GM10847 (cell line): ENCODE data around the gene INPP5D.

Experiments used
- POLR2A ChIP-seq: IDR thresholded peaks from 2 replicates; pipeline ENCODE4 v1.6.1; 2011; ENCODE audit not compliant: insufficient read length; ENCODE audit errors: extremely low read depth

INPP5D gene

DNA sequence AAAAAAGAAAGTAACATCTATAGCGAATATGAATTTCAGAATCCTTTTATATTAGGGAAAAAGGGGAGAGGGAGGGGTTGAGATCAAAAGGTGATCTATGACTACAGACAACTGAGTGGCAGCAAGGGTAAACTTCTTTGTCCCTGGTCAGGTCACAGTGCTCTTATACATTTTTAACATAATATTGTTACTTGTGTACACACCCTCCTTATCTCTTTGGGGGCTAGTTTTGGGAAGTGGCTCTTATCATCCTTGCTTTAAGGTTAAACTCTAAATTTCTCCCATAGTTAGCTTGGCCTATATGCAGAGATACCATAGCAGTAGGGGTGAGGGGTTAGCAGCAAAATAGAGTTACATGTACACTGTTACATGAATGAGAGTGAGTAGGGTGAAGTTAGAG is 159.7 kb downstream of the INPP5D start:
- no peak for TF ChIP-seq POLR2A

DNA sequence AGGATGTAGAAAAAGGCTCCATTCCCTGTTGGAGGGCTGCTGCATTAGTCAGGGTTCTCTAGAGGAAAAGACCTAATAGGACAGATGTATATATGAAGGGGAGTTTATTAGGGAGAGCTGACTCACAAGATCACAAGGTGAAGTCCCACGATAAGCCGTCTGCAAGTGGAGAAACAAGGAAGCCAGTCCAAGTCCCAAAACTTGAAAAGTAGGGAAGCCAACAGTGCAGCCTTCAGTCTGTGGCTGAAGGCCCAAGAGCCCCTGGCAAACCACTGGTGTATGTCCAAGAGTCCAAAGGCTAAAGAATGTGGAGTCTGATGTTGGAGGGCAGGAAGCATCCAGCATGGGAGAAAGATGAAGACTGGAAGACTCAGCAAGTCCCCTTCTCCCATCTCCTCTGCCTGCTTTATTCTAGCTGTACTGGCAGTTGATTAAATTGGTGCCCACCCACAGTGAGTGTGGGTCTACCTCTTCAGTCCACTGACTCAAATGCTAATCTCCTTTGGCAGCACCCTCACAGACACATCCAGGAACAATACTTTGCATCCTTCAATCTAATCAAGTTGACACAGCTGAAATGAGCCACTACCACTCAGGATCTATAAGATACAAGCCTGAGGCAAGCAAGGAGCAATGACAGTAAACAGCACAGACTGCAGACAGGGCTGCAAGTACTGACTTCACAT is 161.4 kb downstream of the INPP5D start:
- no peak for TF ChIP-seq POLR2A

DNA sequence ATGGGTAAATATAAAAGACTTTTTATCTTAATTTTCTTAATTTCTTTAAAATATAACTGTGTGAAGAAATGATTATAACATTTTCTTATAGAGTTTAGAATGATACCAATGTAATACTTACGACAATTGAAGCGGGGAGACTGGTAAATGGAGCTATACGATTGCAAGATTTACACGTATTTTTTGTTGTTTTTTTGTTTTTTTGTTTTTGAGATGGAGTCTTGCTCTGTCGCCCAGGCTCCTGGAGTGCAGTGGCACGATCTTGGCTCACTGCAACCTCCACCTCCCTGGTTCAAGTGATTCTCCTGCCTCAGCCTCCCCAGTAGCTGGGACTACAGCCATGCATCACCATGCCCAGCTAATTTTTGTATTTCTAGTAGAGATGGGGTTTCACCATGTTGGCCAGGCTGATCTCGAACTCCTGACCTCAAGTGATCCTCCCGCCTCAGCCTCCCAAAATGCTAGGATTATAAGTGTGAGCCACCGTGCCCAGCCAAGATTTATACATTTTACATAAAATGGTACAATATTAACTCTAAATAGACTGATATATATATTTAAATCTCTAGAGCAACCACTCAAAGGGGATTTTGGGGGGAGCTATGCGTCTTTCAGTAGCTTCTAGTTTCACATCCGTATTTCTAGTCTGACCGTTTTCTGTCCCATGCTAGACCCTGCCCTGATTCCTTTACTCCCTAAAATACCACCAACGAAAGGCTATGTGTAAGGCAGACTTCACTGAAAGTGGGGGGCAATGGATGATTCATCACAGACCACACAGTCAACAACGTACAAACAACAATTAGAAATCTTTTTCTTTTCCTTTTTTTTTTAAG is 163.1 kb downstream of the INPP5D start:
- TF ChIP-seq POLR2A = no peak

DNA sequence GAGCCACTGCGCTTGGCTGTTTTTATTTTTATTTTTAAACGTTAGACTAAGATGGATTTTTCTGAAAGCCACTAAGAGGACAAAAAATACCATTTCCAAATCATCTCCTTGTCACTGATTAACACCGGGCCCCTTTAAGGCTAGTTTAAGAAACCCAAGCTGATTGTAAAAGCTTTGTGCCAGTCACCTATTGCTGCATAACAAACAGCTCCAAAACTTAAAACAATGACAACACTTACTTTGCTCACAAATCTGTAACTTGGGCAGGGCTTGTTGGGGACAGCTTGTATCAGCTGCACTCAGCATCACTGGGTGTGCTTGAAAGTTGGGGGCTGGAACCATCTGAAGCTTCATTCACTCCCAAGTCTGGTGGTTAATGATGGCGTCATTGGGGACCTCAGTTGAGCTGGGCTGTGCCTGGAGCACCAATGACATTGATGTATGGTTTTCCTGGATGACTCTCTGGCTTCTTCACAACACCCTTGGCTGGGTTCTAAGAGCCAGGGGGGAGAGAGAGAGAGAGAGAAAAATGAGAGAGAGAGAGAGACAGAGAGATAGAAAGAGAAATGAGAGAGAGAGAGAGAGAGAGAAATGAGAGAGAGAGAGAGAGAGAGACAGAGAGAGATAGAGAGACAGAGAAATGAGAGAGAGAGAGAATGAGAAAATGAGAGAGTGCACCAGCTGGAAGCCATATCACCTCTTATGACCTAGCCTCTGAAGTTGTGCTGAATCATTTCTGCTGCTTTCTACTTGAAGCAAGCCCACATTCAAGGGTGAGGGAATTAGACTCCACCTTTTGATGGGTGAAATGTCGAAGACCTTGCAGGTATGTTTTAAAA is 165.3 kb downstream of the INPP5D start:
- no peak for TF ChIP-seq POLR2A

DNA sequence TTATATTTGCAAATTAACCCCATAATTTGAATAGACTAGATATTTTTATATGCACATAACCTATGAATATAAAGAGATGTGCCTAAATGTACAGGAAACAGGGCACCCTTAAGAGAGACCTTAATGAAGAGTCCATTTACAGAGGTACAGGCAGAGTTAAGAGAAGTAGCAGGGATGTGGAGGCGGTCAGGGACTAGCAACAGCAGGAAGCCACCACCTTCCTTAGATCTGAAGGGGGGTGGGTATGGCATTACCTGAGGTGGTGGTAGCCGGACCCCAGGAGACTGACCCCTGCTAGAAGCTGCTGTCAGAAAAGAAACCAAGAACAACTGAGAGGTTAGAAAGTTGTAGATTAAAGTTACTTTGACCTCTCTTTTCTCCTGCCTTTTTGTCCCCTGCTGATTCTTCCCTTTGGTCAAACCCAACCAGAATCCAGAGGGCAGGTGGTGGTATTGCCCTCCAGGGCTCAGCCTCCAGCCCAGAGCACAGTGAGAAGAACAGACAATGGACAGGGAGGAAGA is 166.4 kb downstream of the INPP5D start:
- no peak for TF ChIP-seq POLR2A

DNA sequence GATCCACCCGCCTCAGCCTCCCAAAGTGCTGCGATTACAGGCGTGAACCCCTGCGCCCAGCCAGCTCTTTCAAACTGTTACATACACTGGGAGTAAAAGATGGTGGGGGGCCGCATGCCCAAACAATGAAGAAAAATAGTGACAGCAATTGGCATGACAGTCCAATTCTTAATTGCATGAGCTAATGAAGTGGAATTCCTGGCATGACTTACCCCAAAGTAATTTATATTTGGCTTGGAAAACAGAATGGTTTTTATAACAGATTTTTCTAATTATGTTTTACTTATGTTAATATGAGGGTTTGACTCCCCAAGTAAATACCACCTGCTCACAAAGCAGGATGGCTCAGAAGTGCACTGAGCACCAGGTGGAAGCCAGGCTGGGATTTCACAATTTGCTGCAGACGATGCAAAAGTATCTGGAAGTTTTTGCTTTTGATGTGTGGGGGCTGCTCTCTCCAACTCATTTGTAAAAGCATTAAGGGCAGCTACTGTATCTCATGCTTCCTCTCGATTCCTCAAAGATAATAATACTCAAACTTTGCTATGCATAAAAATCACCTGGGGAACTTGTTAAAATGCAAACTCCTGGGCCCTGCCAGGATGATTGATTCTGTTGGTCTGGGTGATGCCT is 167.3 kb downstream of the INPP5D start:
- TF ChIP-seq POLR2A = no peak

DNA sequence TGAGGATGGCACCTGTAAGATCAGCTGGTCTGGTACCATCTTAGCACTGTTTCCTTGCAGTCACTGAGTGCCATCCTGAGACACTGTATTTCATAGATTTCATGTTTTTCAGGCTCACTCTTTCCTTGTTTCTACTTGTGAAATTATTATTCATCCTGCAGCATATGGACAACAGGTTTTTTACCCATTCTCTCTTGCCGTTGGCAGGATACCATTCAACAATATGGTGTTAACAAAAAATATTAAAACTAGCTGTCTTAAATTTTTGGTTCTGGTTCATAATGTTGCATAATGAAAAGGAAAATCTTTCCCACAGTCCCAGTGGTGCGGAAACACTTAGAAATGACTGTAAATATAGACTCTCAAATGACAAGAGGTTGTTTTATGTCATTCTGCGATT is 168.2 kb downstream of the INPP5D start:
- no peak for TF ChIP-seq POLR2A

DNA sequence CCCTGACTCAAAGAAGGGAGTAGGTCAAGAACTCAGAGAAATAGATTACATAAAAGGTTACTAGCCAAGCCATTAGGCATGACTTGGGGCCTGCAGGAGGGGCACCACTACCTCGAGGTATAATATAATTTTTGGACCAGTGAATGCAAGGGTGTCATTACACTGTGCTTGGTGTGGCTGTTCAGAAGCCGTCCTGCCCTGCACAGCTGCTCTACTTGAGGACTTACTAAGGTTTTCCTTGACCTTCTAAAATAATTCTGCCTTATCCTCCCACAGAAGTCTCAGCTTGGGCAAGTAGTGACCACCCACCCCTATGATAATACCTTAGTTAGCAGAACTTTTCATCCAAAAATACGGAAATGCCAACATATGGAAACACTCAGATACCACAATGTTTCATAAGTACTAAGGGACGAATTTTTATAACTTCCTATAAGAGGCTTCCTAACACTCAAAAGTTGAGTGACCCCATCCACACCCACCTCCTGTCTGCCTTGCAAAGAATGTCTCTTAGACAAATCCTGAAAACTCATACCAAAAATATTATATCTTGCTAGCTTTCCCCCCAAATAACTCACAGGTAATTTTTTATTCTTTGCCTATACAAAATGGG is 173.6 kb downstream of the INPP5D start:
- TF ChIP-seq POLR2A = no peak

DNA sequence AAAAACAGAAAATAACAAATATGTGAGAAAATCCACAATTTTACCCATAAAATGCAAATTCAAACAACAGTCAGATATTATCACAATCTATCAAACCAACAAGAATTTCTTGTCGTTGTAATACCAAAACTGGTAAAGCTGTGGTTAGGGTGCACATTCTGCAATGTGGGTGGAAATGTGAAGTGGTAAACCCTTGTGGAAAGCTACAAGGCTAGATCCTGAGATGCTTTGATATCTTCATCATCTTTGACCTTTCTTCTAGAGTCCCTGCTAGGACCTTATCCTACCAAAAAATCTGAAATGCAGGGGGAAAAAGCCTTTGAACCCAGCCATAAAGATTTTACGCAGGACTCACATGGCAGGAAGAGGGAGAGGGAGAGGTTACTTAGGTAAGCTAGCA is 174.1 kb downstream of the INPP5D start:
- no peak for TF ChIP-seq POLR2A

DNA sequence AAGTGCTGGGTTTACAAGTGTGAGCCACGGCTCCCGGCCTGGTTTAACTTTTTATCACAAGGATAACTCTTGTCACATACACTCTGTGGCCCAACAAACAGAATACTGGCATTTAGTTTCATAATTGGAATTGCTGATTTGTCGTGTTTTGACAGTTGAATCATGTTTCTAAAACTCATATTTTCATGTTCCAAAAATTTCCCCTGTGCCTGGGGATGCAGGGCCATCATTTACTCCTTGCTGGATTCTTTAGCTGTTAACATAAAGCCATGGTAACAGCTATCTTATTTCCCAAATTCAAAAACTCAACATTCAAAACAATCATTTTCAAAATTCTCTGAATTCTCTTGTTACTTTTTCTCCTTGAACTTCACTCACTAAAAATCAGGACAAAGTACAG is 174.9 kb downstream of the INPP5D start:
- no peak for TF ChIP-seq POLR2A

DNA sequence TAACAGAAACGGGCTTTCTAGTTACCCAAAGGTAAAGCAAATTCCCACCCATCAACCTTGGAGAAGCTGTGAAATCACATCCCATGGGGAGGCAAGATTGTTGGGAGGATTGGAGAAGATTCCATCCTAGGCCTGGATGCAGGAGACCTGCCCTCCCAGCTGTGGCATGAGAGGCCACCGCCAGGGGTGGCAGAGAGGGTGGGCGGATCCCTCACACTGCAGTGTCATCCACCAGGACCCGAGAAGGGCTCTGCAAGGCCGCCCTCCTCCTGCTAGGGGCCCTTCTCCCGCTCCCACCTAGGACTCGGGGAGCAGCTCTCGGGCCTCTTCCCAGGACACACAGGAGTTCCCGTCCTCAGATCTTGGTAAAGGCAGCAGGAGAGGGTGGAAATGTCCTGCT is 175.8 kb downstream of the INPP5D start:
- TF ChIP-seq POLR2A = no peak

DNA sequence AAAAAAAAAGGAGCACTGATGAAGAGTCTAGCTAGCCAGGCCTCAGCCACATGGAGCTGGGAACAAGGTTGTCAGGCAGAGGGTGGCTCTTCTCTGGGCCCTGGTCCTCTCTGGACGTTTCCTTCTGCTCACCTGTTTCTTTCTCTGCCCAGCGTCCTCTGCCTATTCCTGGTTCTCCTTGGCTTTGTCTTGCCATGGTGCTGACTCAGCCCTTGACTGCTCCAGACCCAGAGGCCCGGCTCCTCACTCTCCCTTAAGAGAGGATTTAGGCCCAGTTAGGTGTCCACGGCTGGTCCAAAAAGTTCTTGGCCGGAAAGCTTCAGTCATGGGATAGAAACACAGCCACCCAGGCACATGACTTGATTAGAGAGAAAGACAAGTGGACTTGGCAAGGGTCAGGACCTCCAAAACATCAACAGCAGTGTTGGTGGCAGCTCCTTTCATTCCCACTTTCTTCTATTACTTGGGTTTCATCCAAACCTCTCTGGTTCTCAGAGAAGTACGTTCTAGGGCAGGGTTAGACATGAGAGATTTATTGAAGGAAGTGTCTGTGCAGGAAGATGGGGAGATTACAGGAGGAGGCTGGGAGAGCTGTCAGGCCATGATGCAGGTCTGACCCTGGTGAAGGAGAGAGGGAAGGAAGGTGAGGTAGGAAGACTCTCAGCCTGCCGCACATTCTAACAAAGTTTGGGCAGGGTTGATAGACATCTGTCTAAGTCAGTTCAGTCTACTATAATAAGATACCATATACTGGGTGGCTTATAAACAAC is 176.9 kb downstream of the INPP5D start:
- no peak for TF ChIP-seq POLR2A

DNA sequence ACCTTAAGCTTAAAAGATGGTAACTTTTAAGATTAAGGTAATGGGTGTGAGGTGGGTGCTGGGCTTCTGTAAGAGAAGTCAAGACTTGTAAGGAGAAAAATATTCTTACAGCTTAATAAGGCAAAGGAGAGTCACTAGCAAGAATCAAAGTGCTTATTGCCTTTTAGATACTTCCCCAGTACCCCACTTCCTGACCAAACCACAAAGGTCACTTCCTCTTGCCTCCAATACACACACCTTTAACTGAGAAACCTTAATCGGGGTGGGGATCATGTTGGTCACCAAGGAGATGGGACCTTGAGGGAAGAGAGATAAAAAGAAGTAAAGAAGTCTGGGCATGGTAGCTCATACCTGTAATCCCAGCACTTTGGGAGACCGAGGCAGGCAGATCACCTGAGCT is 180.8 kb downstream of the INPP5D start:
- TF ChIP-seq POLR2A = no peak

DNA sequence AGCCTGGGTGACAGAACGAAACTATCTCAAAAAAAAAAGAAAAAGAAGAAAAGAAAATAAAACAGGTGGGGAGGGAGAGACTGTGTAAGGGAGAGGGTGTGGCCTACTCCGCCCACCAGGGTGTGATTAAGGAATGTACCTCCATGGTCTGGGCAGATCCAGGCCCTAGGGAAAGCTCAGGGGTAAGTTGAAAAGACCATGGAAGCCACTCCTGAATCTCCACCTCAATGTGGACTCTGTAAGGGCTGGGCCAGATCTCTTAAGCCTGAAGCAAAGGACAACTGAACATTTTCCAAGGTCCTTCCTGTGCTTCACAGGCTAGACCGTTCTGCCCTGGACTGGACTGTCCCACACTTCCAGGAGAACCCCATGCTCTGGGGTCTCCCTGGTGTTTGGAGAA is 181.7 kb downstream of the INPP5D start:
- TF ChIP-seq POLR2A = no peak

DNA sequence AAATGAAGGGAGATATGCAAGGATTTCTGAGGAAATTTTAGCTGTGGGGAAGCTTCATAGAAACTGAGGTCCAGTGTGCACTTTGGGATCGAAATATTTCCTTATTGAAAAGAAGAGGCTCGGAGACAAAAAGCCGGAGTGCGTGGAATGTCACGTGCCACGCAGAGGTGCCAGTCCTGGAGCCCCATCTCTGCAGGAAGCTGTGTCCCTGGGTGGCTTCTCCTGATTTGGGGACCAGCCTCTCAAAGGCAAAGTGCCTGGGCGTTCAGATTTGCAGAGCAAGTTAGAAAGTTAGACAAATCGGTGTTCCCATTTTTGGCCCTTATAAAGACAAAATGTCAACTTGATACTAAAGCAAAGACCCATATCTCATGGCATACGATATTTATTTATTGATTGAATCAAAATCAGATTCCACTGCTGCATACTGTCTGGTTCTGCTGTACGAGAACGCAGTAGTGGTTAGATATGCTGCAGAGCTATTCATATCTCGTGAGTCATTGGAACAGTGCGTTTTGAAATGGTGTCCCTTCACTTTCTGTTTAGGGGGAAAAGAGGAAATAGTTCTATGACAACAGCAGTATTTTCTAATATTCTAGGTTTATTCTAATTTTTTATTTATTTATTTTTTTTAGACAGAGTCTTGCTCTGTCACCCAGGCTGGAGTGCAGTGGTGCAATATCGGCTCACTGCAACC is 182.2 kb downstream of the INPP5D start:
- no peak for TF ChIP-seq POLR2A
